ENCODE results near the gene ALPK3.

Gene ALPK3, protein sequence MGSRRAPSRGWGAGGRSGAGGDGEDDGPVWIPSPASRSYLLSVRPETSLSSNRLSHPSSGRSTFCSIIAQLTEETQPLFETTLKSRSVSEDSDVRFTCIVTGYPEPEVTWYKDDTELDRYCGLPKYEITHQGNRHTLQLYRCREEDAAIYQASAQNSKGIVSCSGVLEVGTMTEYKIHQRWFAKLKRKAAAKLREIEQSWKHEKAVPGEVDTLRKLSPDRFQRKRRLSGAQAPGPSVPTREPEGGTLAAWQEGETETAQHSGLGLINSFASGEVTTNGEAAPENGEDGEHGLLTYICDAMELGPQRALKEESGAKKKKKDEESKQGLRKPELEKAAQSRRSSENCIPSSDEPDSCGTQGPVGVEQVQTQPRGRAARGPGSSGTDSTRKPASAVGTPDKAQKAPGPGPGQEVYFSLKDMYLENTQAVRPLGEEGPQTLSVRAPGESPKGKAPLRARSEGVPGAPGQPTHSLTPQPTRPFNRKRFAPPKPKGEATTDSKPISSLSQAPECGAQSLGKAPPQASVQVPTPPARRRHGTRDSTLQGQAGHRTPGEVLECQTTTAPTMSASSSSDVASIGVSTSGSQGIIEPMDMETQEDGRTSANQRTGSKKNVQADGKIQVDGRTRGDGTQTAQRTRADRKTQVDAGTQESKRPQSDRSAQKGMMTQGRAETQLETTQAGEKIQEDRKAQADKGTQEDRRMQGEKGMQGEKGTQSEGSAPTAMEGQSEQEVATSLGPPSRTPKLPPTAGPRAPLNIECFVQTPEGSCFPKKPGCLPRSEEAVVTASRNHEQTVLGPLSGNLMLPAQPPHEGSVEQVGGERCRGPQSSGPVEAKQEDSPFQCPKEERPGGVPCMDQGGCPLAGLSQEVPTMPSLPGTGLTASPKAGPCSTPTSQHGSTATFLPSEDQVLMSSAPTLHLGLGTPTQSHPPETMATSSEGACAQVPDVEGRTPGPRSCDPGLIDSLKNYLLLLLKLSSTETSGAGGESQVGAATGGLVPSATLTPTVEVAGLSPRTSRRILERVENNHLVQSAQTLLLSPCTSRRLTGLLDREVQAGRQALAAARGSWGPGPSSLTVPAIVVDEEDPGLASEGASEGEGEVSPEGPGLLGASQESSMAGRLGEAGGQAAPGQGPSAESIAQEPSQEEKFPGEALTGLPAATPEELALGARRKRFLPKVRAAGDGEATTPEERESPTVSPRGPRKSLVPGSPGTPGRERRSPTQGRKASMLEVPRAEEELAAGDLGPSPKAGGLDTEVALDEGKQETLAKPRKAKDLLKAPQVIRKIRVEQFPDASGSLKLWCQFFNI (N-terminal part only)

DNA sequence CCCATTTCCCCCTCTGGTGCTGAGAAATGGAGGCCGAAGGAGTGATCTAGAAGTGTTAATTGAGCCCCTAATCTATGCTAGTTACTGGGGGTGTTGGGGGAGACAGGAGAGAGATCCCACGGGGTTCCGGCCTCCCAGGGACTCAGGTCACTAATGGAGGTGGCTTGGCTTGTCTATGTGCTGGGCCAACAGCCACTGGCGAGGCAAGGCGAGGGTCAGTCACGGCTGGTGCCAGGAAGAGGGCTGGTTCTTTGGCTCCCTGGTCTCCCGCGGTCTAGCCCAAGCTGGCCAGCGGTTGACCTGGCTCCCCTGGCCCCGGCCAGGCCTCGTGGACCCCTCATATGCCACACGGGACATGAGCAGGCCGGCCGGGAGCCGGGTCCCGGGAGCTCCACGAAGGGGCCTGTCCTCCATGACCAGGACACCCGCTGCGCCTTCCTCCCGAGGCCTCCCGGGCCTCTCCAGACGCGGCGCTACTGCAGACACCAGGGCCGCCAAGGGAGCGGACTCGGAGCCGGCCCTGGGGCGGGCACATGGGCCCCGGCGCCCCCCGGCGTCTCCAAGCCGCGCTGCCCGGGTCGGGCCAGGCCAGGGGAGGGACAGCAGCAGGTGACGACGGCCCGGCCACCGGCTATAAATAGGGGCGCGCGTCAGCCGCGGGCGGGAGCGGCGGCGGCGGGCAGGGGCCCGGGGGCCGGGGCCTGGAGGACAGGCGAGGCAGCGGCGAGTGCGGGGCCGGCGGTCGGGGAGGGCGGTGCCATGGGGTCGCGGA lies at the start of gene ALPK3:
Gene ALPK3 (plus strand): TSS at position 663 of the 772 bp plus-strand sequence. CDS start 97 bp downstream, at position 760.
- DNase-seq: no peak

DNA sequence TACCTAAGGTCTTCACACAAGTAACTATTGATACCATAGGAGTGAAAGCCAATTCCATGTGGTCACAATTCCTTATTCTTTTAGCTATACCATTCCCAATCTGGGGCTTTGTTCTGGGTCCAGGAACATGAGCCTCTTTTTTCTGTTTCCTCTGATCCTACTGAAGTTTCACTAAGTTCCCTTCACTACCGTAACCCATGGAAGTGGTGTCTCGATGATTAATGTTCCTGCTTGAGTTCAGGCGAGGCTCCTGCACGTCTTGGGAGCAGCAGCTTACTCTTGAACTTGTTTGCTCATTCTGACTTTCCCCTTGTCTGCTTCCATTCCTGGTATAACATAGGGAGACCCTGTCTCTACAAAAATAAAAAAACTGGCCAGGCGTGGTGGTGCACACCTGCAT lies 45.1 kb upstream of the ALPK3 start:
- no peak for DNase-seq

DNA sequence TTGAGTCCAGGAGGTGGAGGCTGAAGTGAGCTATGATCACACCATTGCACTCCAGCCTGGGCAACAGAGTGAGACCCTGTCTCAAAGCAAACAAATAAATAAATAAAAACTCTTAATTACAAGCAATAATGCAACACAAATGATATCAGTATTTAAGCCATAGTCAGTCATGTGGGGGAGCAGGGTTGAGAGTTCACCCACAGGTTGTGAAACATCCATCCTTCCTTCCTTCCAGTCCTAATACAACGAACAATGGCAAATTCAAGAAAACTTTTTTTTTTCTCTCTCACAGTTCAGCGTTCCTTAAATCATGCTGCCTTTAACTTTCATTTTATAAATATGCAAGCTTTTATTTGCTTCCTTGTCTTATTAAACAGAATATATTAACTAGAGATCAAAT lies 44.7 kb upstream of the ALPK3 start:
- no peak for DNase-seq

DNA sequence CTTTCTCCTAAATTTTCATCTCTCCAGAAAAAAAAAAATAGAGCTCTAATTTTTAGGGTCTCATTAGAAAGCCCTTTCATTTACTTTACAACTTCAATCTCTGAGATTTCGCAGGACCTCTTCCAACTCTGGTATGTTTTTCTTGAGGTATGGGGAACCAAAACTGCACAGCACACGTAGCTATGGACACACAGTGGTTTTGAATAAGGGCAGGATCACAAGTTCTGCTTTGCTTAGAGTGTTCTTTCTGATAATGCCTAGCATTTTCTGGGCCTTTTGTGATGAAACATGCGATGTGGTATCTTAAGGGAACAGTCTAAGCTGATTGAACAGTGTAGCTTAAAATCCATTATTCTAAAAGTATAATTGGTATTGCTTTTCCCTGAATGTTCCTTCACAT lies 43.4 kb upstream of the ALPK3 start:
- DNase-seq: no peak

DNA sequence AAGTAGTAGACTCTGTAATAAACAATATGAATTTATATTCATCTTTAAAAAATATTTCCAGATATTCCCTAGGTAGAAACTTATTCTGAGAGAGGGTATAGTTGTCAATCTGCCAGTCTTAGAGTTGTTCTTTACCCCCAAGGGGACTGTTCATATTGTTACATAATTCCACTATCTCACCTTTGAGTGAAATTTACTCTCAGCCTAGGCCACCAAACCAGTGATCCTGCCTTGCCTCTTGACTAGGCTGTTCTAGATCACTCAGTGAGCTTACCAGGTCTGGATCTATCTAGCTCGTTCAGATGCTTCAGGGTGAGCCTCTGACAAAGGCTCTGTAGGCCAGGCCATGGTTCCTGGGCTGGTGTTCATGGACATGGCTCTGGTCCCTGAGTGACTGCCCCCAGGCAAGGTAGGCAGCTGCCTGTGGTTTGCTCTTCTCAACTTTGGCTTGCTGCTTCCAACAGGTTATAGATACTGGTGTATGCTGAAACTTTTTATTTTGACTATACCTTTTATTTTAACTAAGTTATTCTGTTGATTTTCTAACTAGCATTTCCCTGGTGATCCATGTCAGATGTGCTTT lies 41.2 kb upstream of the ALPK3 start:
- no peak for DNase-seq

DNA sequence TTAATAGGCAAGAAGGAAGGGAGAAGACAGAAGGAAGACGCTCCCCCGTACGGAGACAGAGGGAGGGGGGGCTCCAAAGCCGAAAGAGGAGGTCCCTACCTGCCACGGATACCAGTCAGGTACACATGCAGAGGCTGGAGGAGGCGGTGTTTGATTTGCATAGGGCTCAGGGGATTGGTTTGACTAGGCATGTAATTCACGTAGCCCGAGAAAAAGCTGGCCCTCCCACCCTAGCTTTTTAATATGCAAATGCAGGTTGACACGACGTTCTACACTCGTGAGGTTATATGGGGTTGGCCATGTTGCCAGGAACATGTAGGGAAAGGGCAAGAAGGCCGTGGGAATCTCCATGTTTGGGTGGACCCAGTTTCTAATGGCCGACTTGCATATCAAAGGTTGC lies 39.0 kb upstream of the ALPK3 start:
- DNase-seq: no peak

DNA sequence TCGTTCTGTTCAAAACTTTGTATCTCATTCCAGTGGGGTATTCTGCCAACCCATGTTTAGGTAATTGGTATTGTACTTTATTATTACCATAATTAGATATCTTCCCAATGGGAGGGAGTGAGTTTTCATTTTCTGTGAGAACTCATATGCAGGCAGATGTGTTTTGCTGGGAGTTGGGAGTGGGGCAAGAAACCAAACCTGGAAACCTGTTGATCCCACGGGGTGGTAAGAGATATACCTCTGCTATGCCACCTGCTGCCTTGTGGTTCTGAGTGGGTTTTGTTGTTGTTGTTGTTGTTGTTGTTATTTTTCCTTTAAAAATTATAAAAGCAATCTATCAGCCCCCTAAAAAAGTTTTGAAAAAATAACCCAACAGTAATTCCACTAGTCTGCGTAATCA lies 36.7 kb upstream of the ALPK3 start:
- DNase-seq: no peak

DNA sequence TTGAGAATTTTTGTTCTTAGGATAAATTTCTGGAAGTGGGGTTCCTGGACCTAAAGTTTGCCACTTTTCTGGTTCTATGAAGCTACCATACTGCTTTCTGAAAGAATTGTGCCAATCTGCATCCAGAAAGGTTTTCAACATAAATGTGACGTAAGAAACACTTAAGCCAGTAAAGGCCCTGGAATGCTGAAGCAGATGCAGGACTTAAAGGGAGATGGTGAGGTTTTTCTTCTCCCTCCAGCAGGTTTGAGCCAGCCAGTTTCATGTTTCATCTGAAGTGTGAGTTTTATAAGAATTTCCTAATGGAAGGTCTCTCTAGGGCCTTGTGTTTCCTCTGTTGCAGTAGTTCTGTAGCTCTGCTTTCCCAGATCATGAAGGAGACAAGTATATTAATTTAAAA lies 35.7 kb upstream of the ALPK3 start:
- no peak for DNase-seq

DNA sequence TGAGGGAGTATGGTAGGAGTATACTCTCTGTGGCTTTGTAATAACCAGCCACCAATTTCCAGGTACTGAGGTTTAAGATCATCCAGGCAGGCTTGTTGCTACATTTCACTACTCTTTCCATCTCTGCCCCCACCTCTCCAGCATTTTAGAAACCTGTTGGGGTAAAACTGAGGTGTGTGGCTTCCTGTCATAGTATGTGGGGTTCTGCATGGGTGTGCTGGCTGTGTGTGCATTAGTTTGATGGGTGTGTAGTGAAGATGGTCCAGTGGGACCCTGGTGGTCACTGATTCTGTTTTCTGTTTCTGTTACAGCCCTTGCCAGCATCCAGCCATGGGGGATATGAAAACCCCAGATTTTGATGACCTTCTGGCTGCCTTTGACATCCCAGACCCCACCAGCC lies 34.8 kb upstream of the ALPK3 start:
- no peak for DNase-seq

DNA sequence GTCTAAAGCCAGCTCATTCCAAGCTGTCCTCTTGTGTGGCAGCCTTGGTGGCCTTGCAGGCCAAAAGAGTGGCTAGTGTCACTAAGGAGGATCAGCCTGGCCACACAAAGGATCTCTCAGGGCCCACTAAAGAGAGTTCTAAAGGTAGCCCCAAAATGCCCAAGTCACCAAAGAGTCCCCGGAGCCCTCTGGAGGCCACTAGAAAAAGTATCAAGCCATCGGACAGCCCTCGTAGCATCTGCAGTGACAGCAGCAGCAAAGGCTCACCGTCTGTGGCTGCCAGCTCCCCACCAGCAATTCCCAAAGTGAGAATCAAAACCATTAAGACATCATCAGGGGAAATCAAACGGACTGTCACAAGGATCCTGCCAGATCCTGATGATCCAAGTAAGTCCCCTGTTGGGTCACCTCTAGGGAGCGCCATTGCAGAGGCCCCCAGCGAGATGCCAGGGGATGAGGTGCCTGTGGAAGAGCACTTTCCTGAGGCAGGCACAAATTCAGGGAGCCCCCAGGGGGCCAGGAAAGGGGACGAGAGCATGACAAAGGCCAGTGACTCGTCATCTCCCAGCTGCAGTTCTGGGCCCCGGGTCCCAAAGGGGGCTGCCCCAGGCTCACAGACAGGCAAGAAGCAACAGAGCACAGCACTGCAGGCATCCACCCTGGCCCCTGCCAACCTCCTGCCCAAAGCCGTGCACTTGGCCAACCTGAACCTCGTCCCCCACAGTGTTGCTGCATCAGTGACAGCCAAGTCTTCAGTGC lies 33.5 kb upstream of the ALPK3 start:
- no peak for DNase-seq

DNA sequence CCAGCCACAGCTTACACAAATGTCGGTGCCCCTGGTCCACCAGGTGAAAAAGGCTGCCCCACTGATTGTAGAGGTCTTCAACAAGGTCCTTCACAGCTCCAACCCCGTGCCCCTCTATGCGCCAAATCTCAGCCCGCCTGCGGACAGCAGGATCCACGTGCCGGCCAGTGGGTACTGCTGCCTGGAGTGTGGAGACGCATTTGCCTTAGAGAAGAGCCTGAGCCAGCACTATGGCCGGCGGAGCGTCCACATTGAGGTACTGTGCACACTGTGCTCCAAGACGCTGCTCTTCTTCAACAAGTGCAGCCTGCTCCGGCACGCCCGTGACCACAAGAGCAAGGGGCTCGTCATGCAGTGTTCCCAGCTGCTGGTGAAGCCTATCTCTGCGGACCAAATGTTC lies 32.9 kb upstream of the ALPK3 start:
- DNase-seq: no peak

DNA sequence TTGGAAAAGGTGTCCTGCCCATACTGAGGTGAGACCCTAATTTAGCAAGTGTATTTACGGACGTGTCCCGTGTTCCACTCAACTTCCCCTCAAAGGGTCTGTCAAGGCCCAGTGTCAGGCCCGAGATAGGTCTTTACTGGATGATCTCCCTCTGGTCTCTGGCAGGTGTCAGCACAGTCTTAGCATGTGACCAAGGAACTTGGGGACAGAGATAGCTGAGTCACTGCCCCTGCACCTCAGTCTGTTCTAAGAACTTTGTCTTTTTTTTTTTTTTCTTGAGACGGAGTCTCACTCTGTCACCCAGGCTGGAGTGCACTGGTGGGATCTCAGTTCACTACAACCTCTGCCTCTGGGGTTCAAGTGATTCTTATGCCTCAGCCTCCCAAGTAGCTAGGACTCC lies 32.1 kb upstream of the ALPK3 start:
- no peak for DNase-seq

DNA sequence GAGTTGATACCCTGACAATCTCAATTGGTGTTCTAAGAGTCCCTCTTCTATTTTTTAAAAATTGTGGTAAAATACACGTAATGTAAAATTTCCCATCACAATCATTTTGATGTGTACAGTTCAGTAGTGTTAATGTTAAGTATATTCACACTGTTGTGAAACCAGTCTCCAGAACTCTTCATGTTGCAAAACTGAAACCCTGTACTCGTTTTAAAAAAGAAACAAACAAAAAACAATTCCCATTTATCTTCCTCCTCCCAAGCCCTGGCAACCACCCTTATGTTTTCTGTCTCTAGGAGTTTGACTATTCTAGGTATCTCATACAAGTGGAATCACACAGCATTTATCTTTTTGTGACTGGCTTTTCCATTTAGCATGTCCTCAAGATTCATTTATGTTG lies 28.7 kb upstream of the ALPK3 start:
- DNase-seq: no peak

DNA sequence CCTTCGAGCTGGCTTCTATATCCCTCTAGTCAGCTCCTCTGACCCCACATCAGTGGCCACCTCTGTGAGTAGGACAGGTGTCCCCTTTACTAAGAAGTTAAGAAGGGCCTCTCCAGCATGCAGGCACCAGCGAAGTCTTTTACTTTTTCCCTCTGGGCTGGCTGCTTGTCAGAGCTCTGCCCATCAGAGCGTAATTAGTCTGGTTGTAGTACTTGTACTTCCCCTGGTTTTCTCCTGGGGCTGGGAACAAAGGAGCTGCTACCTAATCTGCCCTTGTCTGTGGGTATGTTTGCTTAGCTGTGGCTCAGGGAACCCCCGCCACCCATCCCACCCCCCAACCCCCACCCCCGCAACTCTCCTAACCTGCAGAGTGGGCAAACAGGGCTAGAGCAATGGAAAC lies 27.4 kb upstream of the ALPK3 start:
- no peak for DNase-seq

DNA sequence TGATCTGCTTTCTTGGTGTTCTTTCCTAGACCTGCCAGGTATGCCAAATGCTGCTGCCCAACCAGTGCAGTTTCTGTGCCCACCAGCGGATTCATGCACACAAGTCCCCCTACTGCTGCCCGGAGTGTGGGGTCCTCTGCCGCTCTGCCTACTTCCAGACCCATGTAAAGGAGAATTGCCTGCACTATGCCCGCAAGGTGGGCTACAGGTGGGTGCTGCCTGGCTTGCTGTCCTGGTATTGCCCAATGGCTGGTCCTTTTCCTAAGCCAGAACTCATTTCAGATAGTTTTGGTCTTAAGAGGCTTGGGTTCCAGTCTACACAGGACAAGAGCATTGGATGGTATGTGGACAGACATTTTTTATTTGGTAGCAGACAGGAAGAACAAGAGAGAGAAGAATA lies 26.5 kb upstream of the ALPK3 start:
- DNase-seq: no peak

DNA sequence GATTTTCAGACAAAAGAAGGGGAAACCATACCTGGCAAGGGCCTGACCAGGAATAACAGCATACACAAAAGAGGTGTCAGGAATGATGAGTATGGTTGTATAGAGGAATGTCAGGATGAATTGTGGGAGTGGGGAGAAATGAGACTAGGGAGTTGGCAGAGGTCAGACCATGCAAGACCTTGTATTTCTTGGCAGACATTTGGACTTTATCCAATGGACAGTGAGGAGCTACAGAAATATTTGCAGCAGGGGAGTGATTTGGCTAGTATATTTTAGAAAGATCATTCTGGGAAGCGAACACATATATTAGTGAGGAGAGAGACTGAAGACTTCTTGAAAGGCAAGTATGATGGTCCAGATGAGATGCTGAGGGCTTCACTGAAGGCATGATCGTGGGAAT lies 25.4 kb upstream of the ALPK3 start:
- DNase-seq: no peak

DNA sequence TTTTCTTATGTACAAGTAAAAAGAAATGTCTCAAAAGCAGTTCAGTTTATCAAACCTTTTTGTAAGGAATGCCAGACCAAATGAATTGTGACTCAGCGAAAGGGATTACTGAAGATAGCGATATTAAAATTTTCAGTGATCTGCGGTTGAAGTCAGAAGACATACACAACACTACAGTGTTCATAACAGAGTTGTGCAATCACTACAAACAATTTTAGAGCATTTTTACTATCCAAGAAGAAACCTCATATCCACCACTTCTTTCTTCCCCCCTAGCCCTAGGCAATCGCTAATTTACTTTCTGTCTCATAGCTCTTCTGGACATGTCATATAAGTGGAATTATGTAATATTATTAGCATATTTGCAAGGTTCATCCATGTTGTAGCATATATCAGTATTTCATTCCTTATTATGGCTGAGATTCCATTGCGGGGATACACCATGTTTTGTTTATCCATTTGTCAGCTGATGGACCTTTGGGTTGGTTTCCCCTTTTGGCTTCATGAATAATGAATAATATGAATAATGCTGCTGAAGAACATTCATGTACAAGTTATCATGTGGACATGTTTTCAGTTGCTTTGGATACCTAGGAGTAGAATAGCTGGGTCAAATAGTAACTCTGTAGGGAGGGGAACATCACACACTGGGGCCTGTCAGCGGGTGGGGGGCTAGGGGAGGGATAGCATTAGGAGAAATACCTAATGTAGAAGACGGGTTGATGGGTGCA lies 23.6 kb upstream of the ALPK3 start:
- DNase-seq: no peak

DNA sequence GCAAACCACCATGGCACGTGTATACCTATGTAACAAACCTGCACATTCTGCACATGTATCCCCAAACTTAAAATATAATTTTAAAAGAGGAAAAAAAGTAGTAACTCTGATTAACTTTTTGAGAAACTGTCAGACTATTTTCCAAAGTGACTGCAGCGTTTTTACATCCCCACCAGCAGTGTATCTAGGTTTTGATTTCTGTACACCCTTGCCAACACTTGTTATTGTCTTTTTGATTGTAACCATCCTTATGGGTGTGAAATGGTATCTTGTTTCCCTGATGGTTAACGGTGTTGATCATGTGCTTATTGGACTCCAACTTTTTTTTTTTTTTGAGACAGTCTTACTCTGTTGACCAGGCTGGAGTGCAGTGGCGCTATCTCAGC lies 23.0 kb upstream of the ALPK3 start:
- DNase-seq: no peak

DNA sequence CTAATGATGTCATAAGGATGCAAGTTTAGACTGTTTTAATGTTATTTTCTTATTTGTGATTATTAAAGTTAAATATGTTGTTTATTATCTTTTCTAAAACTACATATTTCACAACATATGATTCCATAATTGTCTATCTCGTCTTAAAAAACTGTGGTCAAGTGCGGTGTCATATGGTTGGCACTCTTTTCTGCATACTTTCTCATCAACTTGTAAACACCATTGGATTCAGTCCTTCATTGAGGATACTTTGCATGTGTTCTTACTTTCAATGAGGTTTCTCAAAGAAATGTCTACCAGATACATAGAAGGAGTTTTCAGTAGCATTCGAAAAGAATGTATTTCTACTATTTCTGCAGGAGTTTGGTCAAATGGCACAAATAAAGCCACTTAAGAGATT lies 22.0 kb upstream of the ALPK3 start:
- no peak for DNase-seq

DNA sequence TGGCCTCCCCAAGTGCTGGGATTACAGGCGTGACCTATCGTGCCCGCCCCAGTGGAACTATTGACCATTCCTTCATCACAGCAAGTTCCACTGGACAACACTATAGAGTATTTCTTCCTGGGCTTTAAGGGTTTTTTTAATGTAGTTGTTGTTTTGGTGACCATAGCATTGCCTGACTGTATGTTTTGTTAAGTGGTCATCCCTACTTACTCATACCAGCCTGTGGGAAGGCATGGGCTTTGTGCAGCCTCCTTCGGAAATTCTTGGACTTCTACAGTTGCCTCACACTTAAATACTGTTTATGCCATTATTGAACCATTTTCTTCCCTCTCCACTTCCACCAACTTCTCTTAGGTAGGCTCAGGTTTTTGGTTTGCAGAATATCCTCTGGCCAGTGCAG lies 19.9 kb upstream of the ALPK3 start:
- DNase-seq: no peak

DNA sequence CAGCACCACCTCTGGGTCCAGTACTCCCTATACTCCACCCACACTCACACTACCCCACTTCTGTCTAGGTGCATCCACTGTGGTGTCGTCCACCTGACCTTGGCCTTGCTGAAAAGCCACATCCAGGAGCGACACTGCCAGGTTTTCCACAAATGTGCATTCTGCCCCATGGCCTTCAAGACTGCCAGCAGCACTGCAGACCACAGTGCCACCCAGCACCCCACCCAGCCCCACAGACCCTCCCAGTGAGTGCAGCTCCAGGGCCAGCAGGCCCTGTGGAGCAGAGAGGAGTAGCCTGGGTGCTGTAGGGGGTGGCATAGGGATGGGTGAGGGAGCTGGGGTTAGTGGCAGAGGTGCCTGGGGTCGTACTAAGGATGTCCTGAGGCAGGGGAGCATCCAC lies 19.4 kb upstream of the ALPK3 start:
- no peak for DNase-seq

Measured in 8988T (cell line).